Astrocyte of the hippocampus (primary cell): ENCODE results near the gene PTGIR.

Experiments used
- DNase-seq: peaks from one replicate; pipeline ENCODE4 v3.0.0; 2011; ENCODE audit warnings: low read depth, low spot score

PTGIR gene

DNA sequence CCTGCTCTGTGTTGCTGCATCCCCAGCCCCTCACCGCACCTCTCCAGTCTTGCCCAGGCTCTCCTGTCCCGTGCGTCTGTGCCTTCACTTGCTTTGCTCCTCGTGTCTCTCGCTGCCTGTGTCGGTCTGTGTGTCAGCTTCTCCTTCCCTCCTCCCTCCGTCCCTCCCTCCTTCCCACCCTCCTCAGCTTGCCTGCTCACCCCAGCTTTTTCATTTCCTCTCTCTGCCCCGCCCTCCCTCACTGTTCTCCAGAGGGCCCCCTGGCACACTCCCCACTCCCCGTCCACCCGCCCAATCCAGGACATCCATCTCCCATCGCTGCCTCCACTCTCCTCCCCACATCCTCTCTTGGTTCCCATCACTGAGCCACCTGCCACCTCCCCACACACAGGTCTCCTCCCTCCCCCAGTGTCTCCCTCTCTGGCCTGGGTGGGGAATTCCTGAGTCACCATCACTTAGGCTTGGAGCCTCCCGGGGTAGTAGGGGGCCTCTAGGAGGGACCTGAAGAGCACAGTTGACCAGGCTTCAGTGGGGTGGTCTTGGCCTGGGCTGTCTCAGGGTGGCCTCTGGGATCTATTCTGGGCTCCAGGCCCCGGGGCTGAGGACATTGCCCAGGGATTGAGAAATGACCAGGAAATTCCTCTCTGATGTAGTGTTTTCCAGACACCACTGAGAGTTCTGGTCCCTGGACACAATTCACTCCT is at the start of gene PTGIR:
Gene PTGIR (minus strand): TSS at position 132 of the 704 bp plus-strand sequence. CDS start 864 bp downstream, outside the sequence.
- no peak for DNase-seq

DNA sequence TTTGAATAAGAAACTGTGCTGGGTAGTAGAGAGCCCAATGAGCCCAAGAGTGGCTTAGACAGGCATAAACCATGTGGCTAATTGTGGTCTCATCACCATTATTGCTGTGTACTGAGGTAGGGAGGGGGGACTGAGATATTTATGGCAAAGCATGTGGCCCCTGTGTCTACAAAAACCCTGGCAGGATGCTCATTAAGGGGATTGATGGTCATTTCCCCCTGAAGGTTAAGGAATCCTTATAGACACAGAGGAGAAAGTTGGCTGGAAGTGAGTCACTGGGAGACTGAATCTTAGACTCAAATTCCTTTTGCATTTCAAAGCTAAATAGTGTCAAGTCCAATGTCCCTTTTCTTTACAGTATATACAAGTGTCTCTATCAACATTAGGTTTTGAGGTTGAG is 45.9 kb upstream of the PTGIR start:
- peak; percentile 49 for DNase-seq

GRCh38 chr19:46668662-46669061 is 43.8 kb upstream of the PTGIR start:
- no peak for DNase-seq

GRCh38 chr19:46665072-46665471 is 40.2 kb upstream of the PTGIR start:
- DNase-seq = no peak

- DNase-seq = peak; percentile 94
Measured at GRCh38 chr19:46661735-46662592, 37.1 kb upstream of the PTGIR start.

- DNase-seq = peak; percentile 100
Measured at GRCh38 chr19:46661020-46661731, 36.3 kb upstream of the PTGIR start, which contains the start of gene DACT3. Gene DACT3 (minus strand): TSS chr19:46661182. CDS start chr19:46661064, 118 bp downstream.

DNA sequence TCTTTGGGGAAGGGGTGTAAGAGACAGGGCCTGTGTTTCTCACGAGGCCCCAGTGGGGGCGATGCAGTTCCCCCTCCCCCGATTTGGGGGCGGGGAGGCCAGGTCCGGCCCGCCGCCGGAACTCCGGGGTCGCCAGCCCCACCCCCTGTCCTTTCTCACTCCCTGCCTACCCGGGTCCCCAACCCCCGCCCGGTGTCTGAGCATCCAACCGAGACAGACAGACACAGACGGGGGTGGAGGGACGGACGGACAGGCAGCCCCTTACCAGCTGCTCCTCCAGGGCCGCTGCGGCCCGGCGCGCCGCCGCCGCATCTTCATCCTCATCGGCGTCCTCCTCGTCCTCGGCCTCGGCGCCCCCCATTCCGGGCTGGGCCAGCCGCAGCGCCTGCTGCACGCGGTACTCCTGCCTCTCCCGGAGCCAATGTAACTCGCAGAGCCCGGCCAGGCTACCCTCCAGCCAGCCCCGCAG is 35.7 kb upstream of the PTGIR start:
- DNase-seq = no peak

GRCh38 chr19:46660008-46660517 is 35.2 kb upstream of the PTGIR start:
- DNase-seq = peak; percentile 50

DNA sequence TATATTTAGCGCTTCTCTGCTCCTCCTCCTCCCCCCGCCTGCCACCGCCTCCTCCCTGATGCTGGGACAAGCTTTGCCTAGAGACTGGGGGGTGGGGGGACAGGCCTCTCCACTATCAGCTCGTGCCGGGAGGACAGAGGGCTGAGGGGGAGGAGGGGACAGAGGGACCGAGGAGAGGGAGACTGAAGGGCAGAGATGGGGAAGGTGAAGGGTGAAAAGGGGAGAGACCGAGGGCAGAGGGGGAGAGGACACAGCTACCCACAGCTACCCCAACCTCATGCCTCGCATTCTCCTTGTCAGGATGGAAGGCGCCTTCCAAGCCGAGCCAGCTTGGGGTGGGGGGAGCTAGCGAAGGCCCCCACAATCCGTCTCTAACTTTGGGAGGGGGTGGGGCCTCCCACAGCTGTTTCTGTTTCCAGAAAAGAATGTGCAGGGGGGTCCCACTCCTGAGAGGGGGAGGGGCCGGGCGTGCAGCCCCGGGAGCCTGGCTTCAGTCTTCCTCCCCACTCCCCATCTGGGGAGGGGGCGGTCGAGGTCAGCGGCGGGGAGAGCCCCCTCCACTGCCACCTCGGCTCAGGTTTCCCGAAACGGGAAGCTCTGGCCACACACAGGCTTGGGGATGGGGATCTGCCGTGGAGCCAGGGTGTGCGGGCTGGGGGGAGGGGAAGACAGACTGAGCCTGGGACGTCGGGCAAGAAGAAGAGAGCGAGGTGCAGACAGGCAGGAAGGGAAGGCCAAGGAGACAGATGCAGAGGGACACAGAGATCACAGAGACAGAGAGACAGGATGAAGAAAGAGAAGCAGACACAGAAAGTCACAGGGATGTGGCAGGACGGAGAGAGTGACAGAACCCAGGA is 34.5 kb upstream of the PTGIR start:
- DNase-seq = peak; percentile 46

GRCh38 chr19:46656541-46656940 is 31.7 kb upstream of the PTGIR start:
- DNase-seq = no peak

DNA sequence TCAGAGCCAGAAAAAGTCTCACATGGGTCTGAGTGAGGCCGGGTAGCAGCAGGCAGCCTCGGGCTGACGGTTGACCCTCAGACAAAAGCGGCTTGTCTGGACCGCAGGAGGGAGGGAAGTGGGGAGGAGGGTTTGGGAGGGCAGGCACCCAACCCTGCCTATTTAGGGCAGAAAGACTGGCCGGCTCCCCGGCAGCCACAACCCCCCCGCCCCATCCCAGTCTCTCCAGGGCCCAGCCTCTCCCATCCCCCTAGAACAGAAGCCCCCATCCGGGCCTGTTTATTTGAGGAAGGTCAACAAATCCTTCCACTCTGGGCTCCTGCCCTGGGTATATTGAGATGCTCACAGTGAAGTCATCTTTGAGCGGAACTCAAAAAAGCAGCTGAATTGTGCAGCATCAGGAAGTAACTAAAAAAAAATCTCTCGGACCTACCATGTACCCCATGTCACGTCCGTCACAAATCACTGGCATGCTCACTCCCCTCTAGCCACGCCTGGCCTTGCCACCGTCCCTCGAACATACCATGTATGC is 29.8 kb upstream of the PTGIR start:
- DNase-seq = peak; percentile 46

DNA sequence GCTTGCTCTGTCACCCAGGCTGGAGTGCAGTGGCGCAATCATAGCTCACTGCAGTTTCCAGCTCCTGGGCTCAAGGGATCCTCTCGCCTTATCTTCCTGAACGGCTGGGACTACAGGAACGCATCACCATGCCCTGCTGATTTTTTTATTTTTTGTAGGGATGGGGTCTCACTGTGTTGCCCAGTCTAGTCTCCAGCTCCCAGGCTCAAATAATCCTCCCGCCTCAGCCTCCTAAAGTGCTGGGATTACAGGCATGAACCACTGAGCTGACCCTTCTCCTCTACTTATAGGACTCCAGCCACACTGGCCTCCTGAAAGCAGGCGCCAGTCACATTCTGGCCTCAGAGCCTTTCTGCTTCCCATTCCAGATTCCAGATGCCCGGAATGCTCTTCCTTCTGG is 25.6 kb upstream of the PTGIR start:
- no peak for DNase-seq

GRCh38 chr19:46648961-46649960 is 24.4 kb upstream of the PTGIR start:
- no peak for DNase-seq

- no peak for DNase-seq
Measured at GRCh38 chr19:46648060-46648960, 23.4 kb upstream of the PTGIR start.

DNA sequence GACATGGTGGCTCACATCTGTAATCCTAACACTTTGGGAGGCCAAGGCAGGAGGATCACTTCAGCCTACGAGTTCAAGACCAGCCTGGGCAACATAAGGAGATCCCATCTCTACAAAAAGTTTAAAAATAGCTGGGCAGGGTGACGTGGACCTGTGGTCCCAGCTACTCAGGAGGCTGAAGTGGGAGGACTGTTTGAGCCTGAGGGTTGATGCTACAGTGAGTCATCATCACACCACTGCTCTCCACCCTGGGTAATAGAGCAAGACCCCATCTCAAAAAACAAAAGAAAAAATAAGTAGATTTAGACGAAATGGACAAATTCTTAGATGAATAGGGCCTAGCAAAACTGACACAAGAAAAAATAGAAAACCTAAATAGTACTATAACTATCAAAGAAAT is 21.5 kb upstream of the PTGIR start:
- DNase-seq = no peak

GRCh38 chr19:46644720-46645119 is 19.8 kb upstream of the PTGIR start:
- no peak for DNase-seq

DNA sequence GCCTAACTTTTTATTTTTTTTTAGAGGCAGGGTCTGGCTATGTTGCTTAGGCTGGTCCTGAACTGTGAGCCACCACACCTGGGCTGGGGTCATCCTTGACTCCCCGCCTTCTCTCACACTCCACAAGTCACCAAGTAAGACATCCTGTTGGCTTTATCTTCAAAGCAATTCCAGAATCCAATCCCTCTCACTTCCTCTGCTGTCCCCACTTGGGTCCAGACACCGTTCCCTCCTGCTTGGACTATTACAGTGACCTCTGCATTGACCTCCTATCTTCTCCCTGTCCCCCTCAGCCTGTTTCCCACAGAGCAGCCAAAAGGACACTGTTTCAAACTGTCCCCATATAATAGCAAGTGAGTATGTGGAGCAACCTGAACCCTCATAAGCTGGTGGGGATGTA is 15.8 kb upstream of the PTGIR start:
- DNase-seq = no peak
